WTC11 (cell line): ENCODE measurements around the gene MOGAT1. TPM values are rescaled to one million over a fixed set of nuclear protein-coding genes. Genes with fewer than 3 reads are reported as not detected.

Source experiments
- ATAC-seq: fragments of 200-7000 bp; cut with Tn5 transposase; 2 replicates; pipeline ENCODE4 v1.10.0; 2021; ENCODE audit warnings: mild to moderate bottlenecking, moderate library complexity
- Bru-seq: library from RNA; stranded (reverse); fragments of 400-500 nt; gene quantifications from one replicate; lab custom pipeline; 2021; lab: Mats Ljungman, UMichigan
- CTCF ChIA-PET: fragments of 300-600 bp; sonication (Branson Sonifier 250); formaldehyde crosslinking; loops from one replicate; lab custom pipeline; 2021; ENCODE audit warnings: antibody characterized with exemption; lab: Charles Lee
- POLR2A ChIA-PET: fragments of 350-600 bp; sonication (Branson Sonifier 250); formaldehyde crosslinking; loops from one replicate; lab custom pipeline; 2021; ENCODE audit warnings: antibody characterized with exemption; lab: Charles Lee
- DNase-seq: peaks from one replicate; pipeline ENCODE4 v3.0.0; 2021; ENCODE audit warnings: low spot score
- H3K27ac Mint-ChIP-seq: 2 replicates; pipeline ENCODE4 v1.8.0; 2021; ENCODE audit warnings: mixed read lengths
- H3K27me3 Mint-ChIP-seq: 2 replicates; pipeline ENCODE4 v1.8.0; 2021; ENCODE audit warnings: low read depth, mild to moderate bottlenecking, moderate library complexity, mixed read lengths
- H3K36me3 Mint-ChIP-seq: 2 replicates; pipeline ENCODE4 v1.8.0; 2021; ENCODE audit warnings: mixed read lengths
- H3K4me1 Mint-ChIP-seq: 2 replicates; pipeline ENCODE4 v1.8.0; 2022; ENCODE audit warnings: mixed read lengths
- H3K4me3 Mint-ChIP-seq: 2 replicates; pipeline ENCODE4 v1.8.0; 2021; ENCODE audit warnings: mild to moderate bottlenecking, moderate library complexity, mixed read lengths
- H3K9me3 Mint-ChIP-seq: 2 replicates; pipeline ENCODE4 v1.8.0; 2021; ENCODE audit warnings: mixed read lengths
- ATF1 ChIP-seq: sonication (generic); formaldehyde crosslinking; IDR thresholded peaks from 2 replicates; pipeline ENCODE4 v1.8.1; 2023; ENCODE audit warnings: mild to moderate bottlenecking, moderate library complexity, missing genetic modification reagents
- CBFB ChIP-seq: sonication (generic); formaldehyde crosslinking; IDR thresholded peaks from 2 replicates; pipeline ENCODE4 v1.8.1; 2022; ENCODE audit warnings: mild to moderate bottlenecking, low read depth, missing genetic modification reagents
- CREB1 ChIP-seq: sonication (generic); formaldehyde crosslinking; IDR thresholded peaks from 2 replicates; pipeline ENCODE4 v1.8.0; 2023; ENCODE audit warnings: mild to moderate bottlenecking, missing genetic modification reagents
- EMX1 ChIP-seq: fragments of 250-450 bp; sonication (Bioruptor Pico); IDR thresholded peaks from 2 replicates; pipeline ENCODE4 v1.8.0; 2021; ENCODE audit warnings: mild to moderate bottlenecking
- KAT7 ChIP-seq: sonication (generic); formaldehyde crosslinking; IDR thresholded peaks from 2 replicates; pipeline ENCODE4 v1.8.1; 2023; ENCODE audit warnings: missing genetic modification reagents, mild to moderate bottlenecking, borderline replicate concordance
- MXD4 ChIP-seq: fragments of 250-450 bp; sonication (Bioruptor Pico); IDR thresholded peaks from 2 replicates; pipeline ENCODE4 v1.8.0; 2021; ENCODE audit warnings: mild to moderate bottlenecking, moderate library complexity, borderline replicate concordance
- MYBL2 ChIP-seq: sonication (generic); formaldehyde crosslinking; IDR thresholded peaks from 2 replicates; pipeline ENCODE4 v1.8.1; 2023; ENCODE audit warnings: mild to moderate bottlenecking, moderate library complexity, missing genetic modification reagents
- NFYB ChIP-seq: sonication (generic); formaldehyde crosslinking; conservative IDR thresholded peaks from 2 replicates; pipeline ENCODE4 v1.8.0; 2022; ENCODE audit warnings: low read depth, missing genetic modification reagents
- NR2C2 ChIP-seq: sonication (generic); formaldehyde crosslinking; IDR thresholded peaks from 2 replicates; pipeline ENCODE4 v1.8.0; 2022; ENCODE audit warnings: mild to moderate bottlenecking, missing genetic modification reagents
- RELA ChIP-seq: sonication (generic); formaldehyde crosslinking; IDR thresholded peaks from 2 replicates; pipeline ENCODE4 v1.8.1; 2022; ENCODE audit warnings: missing genetic modification reagents, mild to moderate bottlenecking, borderline replicate concordance
- SP1 ChIP-seq: sonication (generic); formaldehyde crosslinking; conservative IDR thresholded peaks from 2 replicates; pipeline ENCODE4 v1.8.1; 2022; ENCODE audit warnings: missing genetic modification reagents
- TP53 ChIP-seq: sonication (generic); formaldehyde crosslinking; IDR thresholded peaks from 2 replicates; pipeline ENCODE4 v1.8.1; 2023; ENCODE audit warnings: mild to moderate bottlenecking, missing genetic modification reagents
- ZBTB21 ChIP-seq: sonication (generic); formaldehyde crosslinking; IDR thresholded peaks from 2 replicates; pipeline ENCODE4 v1.8.1; 2023; ENCODE audit warnings: mild to moderate bottlenecking, missing genetic modification reagents, borderline replicate concordance
- ZNF138 ChIP-seq: sonication (generic); formaldehyde crosslinking; conservative IDR thresholded peaks from 2 replicates; pipeline ENCODE4 v1.8.1; 2022; ENCODE audit warnings: mild to moderate bottlenecking, moderate library complexity, missing genetic modification reagents
- ZNF263 ChIP-seq: sonication (generic); formaldehyde crosslinking; IDR thresholded peaks from 2 replicates; pipeline ENCODE4 v1.8.1; 2022; ENCODE audit warnings: low read depth, mild to moderate bottlenecking, moderate library complexity, missing genetic modification reagents
- ZNF423 ChIP-seq: fragments of 250-450 bp; sonication (Bioruptor Pico); IDR thresholded peaks from 2 replicates; pipeline ENCODE4 v2.1.2; 2022; ENCODE audit warnings: mild to moderate bottlenecking, moderate library complexity
- long read RNA-seq, 3 experiments: library from RNA in 1 of 3; library from capped mRNA in 1 of 3; library from polyadenylated mRNA in 1 of 3; unstranded in 2 of 3; stranded (forward) in 1 of 3; transcript quantifications; one replicate each; pipeline ENCODE4 v2.0.0, GENCODE V29; 2021
- total RNA-seq: library from RNA; stranded (reverse); gene quantifications from 3 replicates; pipeline ENCODE4 v1.2.3, GENCODE V29; 2021
- TF ChIP-seq, protein P1 (sequence below): fragments of 250-450 bp; sonication (Bioruptor Pico); IDR thresholded peaks from 2 replicates; pipeline ENCODE4 v1.8.0; 2021; ENCODE audit warnings: mild to moderate bottlenecking
- TF ChIP-seq, protein P2 (sequence below): sonication (generic); formaldehyde crosslinking; conservative IDR thresholded peaks from 2 replicates; pipeline ENCODE4 v1.8.1; 2022; ENCODE audit warnings: mild to moderate bottlenecking, missing genetic modification reagents
- TF ChIP-seq, protein P3 (sequence below): fragments of 250-450 bp; sonication (Bioruptor Pico); conservative IDR thresholded peaks from 2 replicates; pipeline ENCODE4 v1.9.0; 2021; ENCODE audit warnings: mild to moderate bottlenecking
- TF ChIP-seq, protein P4 (sequence below): sonication (generic); formaldehyde crosslinking; IDR thresholded peaks from 2 replicates; pipeline ENCODE4 v1.8.0; 2022; ENCODE audit warnings: mild to moderate bottlenecking, missing genetic modification reagents
- TF ChIP-seq, protein P5 (sequence below): sonication (generic); formaldehyde crosslinking; IDR thresholded peaks from 2 replicates; pipeline ENCODE4 v1.8.0; 2022; ENCODE audit warnings: mild to moderate bottlenecking, missing genetic modification reagents
- TF ChIP-seq, protein P6 (sequence below): fragments of 250-450 bp; sonication (Bioruptor Pico); IDR thresholded peaks from 2 replicates; pipeline ENCODE4 v1.9.0; 2021; ENCODE audit warnings: mild to moderate bottlenecking
- TF ChIP-seq, protein P7 (sequence below): sonication (generic); formaldehyde crosslinking; IDR thresholded peaks from 2 replicates; pipeline ENCODE4 v1.8.1; 2023; ENCODE audit warnings: mild to moderate bottlenecking, missing genetic modification reagents, moderate library complexity
- TF ChIP-seq, protein P8 (sequence below): sonication (generic); formaldehyde crosslinking; IDR thresholded peaks from 2 replicates; pipeline ENCODE4 v1.8.0; 2023; ENCODE audit warnings: mild to moderate bottlenecking, missing genetic modification reagents

MOGAT1 gene, protein sequence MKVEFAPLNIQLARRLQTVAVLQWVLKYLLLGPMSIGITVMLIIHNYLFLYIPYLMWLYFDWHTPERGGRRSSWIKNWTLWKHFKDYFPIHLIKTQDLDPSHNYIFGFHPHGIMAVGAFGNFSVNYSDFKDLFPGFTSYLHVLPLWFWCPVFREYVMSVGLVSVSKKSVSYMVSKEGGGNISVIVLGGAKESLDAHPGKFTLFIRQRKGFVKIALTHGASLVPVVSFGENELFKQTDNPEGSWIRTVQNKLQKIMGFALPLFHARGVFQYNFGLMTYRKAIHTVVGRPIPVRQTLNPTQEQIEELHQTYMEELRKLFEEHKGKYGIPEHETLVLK
- 0.62 to 1.2 TPM (median 0.72 TPM) in 3 replicates for total RNA-seq
- Bru-seq, nascent RNA = percentile 47 among the genes with signal in this experiment
- long read RNA-seq, experiment 1, partial matches to known transcripts = 1 of 4 reads
- long read RNA-seq, experiment 1, other reads (novel, unspliced or antisense) = 3 of 4 reads
- long read RNA-seq, experiment 2, partial matches to known transcripts = 0 of 1 reads
- long read RNA-seq, experiment 2, other reads (novel, unspliced or antisense) = 1 of 1 reads
- long read RNA-seq, experiment 3 = 0 reads

DNA sequence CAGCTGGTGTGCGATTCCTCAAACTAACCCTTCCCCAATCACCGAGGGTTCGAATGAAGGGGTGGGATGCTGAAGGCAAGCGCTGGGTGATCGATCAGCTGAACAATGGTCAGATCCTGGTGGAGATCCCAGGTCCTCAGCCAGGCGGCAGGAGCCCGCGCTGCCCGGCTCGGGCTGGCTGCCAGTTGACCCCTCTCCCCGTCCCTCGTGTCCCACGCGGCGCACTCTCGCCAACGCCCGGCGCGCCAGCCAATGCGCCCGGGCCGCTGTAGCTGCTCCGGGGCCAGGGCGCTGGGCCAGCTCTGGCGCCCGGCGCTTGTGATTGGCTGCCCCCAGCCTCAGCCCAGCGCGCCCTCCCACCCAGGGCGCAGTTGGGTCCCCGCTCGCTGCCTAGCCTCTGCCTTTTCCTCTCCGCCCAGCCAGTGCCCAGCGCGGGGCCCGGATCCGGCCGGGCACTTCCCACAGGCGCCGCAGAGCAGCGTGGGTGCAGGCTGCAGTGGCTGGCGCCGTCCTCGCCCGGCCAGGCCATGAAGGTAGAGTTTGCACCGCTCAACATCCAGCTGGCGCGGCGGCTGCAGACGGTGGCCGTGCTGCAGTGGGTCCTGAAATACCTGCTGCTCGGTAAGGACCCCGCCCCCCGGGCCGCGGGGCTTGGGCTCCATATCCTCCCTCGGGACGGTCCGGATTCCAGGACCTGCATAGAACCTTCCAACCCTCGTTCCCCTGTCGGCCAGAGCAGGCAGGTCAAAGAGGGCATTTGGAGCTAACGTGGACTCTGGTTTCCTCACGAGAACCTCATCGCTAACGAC lies at the start of gene MOGAT1:
Gene MOGAT1 (plus strand): TSS at position 400 of the 809 bp plus-strand sequence. CDS start 128 bp downstream, at position 528.
- ATAC-seq (peak; percentile 94), DNase-seq (peak; percentile 77)
- ChIA-PET CTCF (interaction anchor here (1.0 to 1.9 kb wide), 11 partner anchors 10 to 288 kb away, joined by 3 to 9 read pairs (median 4); partner anchors contain the start of gene FARSB), POLR2A (interaction anchor here (1.0 kb wide), 1 partner anchor 17 kb away, joined by 3 read pairs; no protein-coding TSS in a partner anchor)
- Mint-ChIP-seq H3K4me1 (peaks cover 13% of the 10 kb centered on the region), H3K27me3 (peaks cover 59% of the 10 kb centered on the region), H3K4me3 (peak within 1 kb of the TSS; percentile 74), H3K36me3 (no peaks in the 10 kb centered on the region), H3K27ac (no peak within 1 kb of the TSS), H3K9me3 (no peaks in the 10 kb centered on the region)
- TF ChIP-seq EMX1 (CRISPR knock-in tag) (0 out of 2 replicates have a peak, but pooled peaks have one; percentile 4), ZNF423 (0 out of 2 replicates have a peak, but pooled peaks have one; percentile 6), ZNF138 (peak; percentile 90; the same call in 1 of the 2 replicates), ZNF263 (no peak), SP1 (peak; percentile 47), NR2C2 (CRISPR knock-in tag) (peak; percentile 47), CREB1 (CRISPR knock-in tag) (0 out of 2 replicates have a peak, but pooled peaks have one; percentile 22), ATF1 (no peak), NFYB (CRISPR knock-in tag) (peak; percentile 79), KAT7 (0 out of 2 replicates have a peak, but pooled peaks have one; percentile 55), MYBL2 (CRISPR knock-in tag) (peak; percentile 90), CBFB (CRISPR knock-in tag) (no peak), TP53 (CRISPR knock-in tag) (peak; percentile 56), MXD4 (no peak), RELA (CRISPR knock-in tag) (peak; percentile 36; the same call in 1 of the 2 replicates), ZBTB21 (CRISPR knock-in tag) (peak; percentile 87)
- TF ChIP-seq, protein P1, sequence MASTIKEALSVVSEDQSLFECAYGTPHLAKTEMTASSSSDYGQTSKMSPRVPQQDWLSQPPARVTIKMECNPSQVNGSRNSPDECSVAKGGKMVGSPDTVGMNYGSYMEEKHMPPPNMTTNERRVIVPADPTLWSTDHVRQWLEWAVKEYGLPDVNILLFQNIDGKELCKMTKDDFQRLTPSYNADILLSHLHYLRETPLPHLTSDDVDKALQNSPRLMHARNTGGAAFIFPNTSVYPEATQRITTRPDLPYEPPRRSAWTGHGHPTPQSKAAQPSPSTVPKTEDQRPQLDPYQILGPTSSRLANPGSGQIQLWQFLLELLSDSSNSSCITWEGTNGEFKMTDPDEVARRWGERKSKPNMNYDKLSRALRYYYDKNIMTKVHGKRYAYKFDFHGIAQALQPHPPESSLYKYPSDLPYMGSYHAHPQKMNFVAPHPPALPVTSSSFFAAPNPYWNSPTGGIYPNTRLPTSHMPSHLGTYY (CRISPR knock-in tag) = no peak
- TF ChIP-seq, protein P2, sequence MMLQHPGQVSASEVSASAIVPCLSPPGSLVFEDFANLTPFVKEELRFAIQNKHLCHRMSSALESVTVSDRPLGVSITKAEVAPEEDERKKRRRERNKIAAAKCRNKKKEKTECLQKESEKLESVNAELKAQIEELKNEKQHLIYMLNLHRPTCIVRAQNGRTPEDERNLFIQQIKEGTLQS (CRISPR knock-in tag) = 0 out of 2 replicates have a peak, but pooled peaks have one; percentile 43
- TF ChIP-seq, protein P3, sequence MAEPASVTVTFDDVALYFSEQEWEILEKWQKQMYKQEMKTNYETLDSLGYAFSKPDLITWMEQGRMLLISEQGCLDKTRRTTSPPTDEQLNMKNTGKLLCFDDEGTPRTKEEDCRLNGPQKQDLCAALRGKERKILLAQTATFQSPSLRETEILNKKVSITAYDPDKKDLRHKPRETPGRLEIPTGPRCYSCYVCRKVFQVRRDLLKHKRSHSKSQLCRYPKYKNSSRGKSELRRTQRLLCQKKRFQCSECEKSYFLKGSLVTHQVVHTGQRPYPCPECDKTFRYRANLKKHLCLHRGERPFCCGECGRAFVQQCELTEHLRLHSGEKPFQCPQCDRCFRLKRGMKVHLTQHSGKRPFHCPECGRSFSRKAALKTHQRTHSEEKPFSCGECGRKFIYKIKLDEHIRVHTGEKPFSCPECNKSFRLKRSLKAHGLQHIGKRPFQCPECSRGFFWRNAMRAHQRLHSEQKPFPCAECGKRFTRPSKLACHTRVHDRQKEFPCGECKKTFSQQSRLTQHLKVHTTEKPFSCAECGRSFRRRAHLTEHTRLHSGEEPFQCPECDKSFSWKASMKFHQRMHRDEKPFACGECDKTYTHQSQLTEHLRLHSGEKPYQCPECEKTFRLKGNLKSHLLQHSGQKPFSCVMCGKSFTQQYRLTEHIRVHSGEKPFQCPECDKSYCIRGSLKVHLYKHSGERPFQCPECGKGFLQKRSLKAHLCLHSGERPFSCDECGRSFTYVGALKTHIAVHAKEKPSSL = no peak
- TF ChIP-seq, protein P4, sequence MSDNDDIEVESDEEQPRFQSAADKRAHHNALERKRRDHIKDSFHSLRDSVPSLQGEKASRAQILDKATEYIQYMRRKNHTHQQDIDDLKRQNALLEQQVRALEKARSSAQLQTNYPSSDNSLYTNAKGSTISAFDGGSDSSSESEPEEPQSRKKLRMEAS = peak; percentile 73
- TF ChIP-seq, protein P5, sequence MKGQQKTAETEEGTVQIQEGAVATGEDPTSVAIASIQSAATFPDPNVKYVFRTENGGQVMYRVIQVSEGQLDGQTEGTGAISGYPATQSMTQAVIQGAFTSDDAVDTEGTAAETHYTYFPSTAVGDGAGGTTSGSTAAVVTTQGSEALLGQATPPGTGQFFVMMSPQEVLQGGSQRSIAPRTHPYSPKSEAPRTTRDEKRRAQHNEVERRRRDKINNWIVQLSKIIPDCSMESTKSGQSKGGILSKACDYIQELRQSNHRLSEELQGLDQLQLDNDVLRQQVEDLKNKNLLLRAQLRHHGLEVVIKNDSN (CRISPR knock-in tag) = no peak
- TF ChIP-seq, protein P6, sequence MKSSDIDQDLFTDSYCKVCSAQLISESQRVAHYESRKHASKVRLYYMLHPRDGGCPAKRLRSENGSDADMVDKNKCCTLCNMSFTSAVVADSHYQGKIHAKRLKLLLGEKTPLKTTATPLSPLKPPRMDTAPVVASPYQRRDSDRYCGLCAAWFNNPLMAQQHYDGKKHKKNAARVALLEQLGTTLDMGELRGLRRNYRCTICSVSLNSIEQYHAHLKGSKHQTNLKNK (CRISPR knock-in tag) = no peak
- TF ChIP-seq, protein P7, sequence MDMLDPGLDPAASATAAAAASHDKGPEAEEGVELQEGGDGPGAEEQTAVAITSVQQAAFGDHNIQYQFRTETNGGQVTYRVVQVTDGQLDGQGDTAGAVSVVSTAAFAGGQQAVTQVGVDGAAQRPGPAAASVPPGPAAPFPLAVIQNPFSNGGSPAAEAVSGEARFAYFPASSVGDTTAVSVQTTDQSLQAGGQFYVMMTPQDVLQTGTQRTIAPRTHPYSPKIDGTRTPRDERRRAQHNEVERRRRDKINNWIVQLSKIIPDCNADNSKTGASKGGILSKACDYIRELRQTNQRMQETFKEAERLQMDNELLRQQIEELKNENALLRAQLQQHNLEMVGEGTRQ (CRISPR knock-in tag) = peak; percentile 41
- TF ChIP-seq, protein P8, sequence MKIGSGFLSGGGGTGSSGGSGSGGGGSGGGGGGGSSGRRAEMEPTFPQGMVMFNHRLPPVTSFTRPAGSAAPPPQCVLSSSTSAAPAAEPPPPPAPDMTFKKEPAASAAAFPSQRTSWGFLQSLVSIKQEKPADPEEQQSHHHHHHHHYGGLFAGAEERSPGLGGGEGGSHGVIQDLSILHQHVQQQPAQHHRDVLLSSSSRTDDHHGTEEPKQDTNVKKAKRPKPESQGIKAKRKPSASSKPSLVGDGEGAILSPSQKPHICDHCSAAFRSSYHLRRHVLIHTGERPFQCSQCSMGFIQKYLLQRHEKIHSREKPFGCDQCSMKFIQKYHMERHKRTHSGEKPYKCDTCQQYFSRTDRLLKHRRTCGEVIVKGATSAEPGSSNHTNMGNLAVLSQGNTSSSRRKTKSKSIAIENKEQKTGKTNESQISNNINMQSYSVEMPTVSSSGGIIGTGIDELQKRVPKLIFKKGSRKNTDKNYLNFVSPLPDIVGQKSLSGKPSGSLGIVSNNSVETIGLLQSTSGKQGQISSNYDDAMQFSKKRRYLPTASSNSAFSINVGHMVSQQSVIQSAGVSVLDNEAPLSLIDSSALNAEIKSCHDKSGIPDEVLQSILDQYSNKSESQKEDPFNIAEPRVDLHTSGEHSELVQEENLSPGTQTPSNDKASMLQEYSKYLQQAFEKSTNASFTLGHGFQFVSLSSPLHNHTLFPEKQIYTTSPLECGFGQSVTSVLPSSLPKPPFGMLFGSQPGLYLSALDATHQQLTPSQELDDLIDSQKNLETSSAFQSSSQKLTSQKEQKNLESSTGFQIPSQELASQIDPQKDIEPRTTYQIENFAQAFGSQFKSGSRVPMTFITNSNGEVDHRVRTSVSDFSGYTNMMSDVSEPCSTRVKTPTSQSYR = 0 out of 2 replicates have a peak, but pooled peaks have one; percentile 42
